Tibial artery (tissue), 4 donors: Measurements from ENCODE around the gene EPGN.

Experiments used
- DNase-seq, 2 donors: peaks; one replicate each; pipeline ENCODE4 v3.0.0-alpha.2; 2019
- H3K27ac ChIP-seq, 2 donors: fragments of 200-600 bp; sonication (generic) in 1 of 2; 1 replicate in 1 of 2; 2 replicates in 1 of 2; pipeline ENCODE4 v1.5.1; 2018 to 2019; ENCODE audit warnings: mild to moderate bottlenecking in 1 of 2
- H3K27me3 ChIP-seq, 2 donors: fragments of 200-600 bp; sonication (generic) in 1 of 2; one replicate each; pipeline versions ENCODE4 v1.5.1 to v1.6.0; 2016 to 2019
- H3K36me3 ChIP-seq, 3 donors: fragments of 200-600 bp; sonication (generic) in 2 of 3; one replicate each; pipeline ENCODE4 v1.5.1; 2016 to 2019; ENCODE audit warnings: mild to moderate bottlenecking in 2 of 3
- H3K4me1 ChIP-seq, 4 donors: fragments of 200-600 bp; sonication (generic) in 2 of 4; 1 replicate in 3 of 4; 2 replicates in 1 of 4; pipeline ENCODE4 v1.5.1; 2016 to 2019
- H3K4me3 ChIP-seq, 2 donors: fragments of 200-600 bp; sonication (generic) in 1 of 2; 1 replicate in 1 of 2; 2 replicates in 1 of 2; pipeline ENCODE4 v1.5.1; 2018 to 2019; ENCODE audit warnings: mild to moderate bottlenecking in 2 of 2
- H3K9me3 ChIP-seq, 3 donors: fragments of 200-600 bp; sonication (generic) in 1 of 3; one replicate each; pipeline ENCODE4 v1.5.1; 2016 to 2019
- CTCF ChIP-seq, 2 experiments: fragments of 200-600 bp in 1 of 2; fragments of 450-650 bp in 1 of 2; IDR thresholded peaks; one replicate each; pipeline ENCODE4 v1.5.1; 2017 to 2019; ENCODE audit warnings: antibody characterized with exemption in 2 of 2, mild to moderate bottlenecking in 1 of 2, moderate library complexity in 1 of 2
- intact Hi-C: fragments of 100-400 bp; cut with DNase I; formaldehyde crosslinking; loops from one replicate; pipeline ENCODE4 v1.15.0; 2023; ENCODE audit warnings: low total_unique reads

Gene EPGN

GRCh38 chr4:74293558-74293957, 14.7 kb upstream of the EPGN start:
- Histone ChIP-seq H3K36me3 (no peaks in the 10 kb centered on the region), H3K27ac (no peak overlapping the region), H3K27me3 (no peaks in the 10 kb centered on the region), H3K9me3 (no peaks in the 10 kb centered on the region), H3K4me3 (no peak overlapping the region), H3K4me1 (no peaks in the 10 kb centered on the region)
- DNase-seq, result no peak
- TF ChIP-seq CTCF (IDR thresholded peaks at IDR 0.05), result no peak
- intact Hi-C loops, result no loop called here

DNA sequence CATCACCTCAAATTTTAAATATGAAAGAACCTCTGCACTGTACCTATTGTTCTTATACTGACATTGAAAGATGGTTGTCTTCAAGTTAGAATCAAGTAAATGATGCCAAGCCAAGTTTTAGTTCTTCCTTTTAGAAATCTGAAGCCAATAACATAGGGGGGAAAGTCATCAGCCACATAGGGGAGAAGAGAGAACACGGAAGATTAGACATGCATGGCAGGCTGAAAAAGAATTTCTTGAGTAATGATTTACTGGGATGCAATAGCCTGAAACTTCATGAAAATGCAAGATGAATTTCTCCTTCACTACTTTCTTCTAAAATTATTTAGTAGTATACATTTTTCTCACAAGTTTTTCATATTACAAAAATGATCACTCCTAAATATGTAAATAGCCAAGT, 13.6 kb upstream of the EPGN start:
- intact Hi-C loops, result no loop called here
- Histone ChIP-seq H3K4me3 (no peak overlapping the region), H3K27ac (no peak overlapping the region), H3K27me3 (no peaks in the 10 kb centered on the region), H3K4me1 (no peaks in the 10 kb centered on the region), H3K36me3 (no peaks in the 10 kb centered on the region), H3K9me3 (no peaks in the 10 kb centered on the region)
- no peak for DNase-seq
- no peak for TF ChIP-seq CTCF (IDR thresholded peaks at IDR 0.05)

- no peak for TF ChIP-seq CTCF (IDR thresholded peaks at IDR 0.05)
- Histone ChIP-seq H3K27ac (no peak overlapping the region), H3K4me1 (no peaks in the 10 kb centered on the region), H3K27me3 (no peaks in the 10 kb centered on the region), H3K9me3 (no peaks in the 10 kb centered on the region), H3K36me3 (no peaks in the 10 kb centered on the region), H3K4me3 (no peak overlapping the region)
- no peak for DNase-seq
- intact Hi-C loops, result no loop called here
Observed at GRCh38 chr4:74297539-74297938, 10.7 kb upstream of the EPGN start.

DNA sequence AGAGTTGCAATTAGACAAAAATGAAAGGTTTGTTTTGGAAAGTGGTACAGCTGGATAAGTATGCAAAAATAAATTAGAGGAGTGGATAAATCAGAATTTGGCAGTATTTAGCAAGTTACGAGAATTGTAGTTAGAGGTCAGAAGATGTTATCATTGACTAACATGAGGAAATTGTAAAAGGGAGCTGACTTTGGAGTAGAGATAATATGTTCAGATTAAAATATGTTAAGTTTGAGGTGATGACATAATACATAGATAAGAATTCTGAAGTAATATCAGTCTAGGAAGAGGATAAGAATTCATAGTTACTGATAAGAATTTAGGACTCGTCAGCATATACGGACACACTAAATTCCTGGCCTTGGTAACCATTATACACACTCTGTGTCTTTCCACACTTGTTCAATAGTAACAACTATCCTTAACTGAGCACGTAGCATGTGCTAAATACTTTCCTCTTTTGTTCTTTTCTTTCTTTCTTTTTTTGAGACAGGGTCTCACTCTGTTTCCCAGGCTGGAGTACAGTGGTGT, 4.1 kb upstream of the EPGN start:
- Histone ChIP-seq H3K27ac (no peak overlapping the region), H3K4me1 (no peaks in the 10 kb centered on the region), H3K9me3 (no peaks in the 10 kb centered on the region), H3K4me3 (no peak overlapping the region), H3K27me3 (no peaks in the 10 kb centered on the region), H3K36me3 (no peaks in the 10 kb centered on the region)
- no peak for DNase-seq
- TF ChIP-seq CTCF (IDR thresholded peaks at IDR 0.05), result no peak
- intact Hi-C loops, result no loop called here

- TF ChIP-seq CTCF (IDR thresholded peaks at IDR 0.05), result no peak
- Histone ChIP-seq H3K4me1 (no peaks in the 10 kb centered on the region), H3K27ac (no peak overlapping the region), H3K27me3 (no peaks in the 10 kb centered on the region), H3K4me3 (no peak overlapping the region), H3K36me3 (no peaks in the 10 kb centered on the region), H3K9me3 (no peaks in the 10 kb centered on the region)
- DNase-seq, result no peak
- intact Hi-C loops, result no loop called here
Observed at GRCh38 chr4:74305000-74305399, 3.3 kb upstream of the EPGN start.

DNA sequence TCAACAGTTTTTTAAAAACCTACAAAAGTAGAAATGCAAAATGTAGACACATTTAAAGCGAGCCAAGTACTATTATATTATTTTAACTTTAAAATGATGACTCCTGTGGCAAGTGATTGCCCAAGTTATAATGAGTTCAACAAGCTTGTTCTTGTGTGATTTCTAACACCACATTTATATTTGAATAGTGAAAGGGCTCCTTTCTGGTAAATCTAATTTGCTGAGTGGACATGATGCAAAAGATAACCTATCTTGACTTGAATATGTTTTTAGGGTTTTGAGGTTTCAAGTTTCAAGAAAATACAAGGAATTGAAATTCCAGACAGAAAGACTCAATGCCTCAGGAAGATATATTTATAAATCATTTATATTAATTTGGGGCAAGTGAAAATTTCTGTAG, 1.1 kb upstream of the EPGN start:
- Histone ChIP-seq H3K36me3 (no peaks in the 10 kb centered on the region), H3K27ac (no peak overlapping the region), H3K4me1 (no peaks in the 10 kb centered on the region), H3K4me3 (no peak overlapping the region), H3K27me3 (no peaks in the 10 kb centered on the region), H3K9me3 (no peaks in the 10 kb centered on the region)
- TF ChIP-seq CTCF (IDR thresholded peaks at IDR 0.05), result no peak
- intact Hi-C loops, result no loop called here
- no peak for DNase-seq
